SH-SY5Y (cell line): ENCODE results near the gene SLC25A45.

Source experiments
- GATA2 ChIP-seq: IDR thresholded peaks from 2 replicates; pipeline ENCODE4 v1.6.1; 2011; ENCODE audit warnings: mild to moderate bottlenecking, low read depth, low read length
- GATA3 ChIP-seq: IDR thresholded peaks from 2 replicates; pipeline ENCODE4 v1.6.1; 2011; ENCODE audit warnings: low read depth, mild to moderate bottlenecking, low read length, moderate library complexity

Gene SLC25A45

DNA sequence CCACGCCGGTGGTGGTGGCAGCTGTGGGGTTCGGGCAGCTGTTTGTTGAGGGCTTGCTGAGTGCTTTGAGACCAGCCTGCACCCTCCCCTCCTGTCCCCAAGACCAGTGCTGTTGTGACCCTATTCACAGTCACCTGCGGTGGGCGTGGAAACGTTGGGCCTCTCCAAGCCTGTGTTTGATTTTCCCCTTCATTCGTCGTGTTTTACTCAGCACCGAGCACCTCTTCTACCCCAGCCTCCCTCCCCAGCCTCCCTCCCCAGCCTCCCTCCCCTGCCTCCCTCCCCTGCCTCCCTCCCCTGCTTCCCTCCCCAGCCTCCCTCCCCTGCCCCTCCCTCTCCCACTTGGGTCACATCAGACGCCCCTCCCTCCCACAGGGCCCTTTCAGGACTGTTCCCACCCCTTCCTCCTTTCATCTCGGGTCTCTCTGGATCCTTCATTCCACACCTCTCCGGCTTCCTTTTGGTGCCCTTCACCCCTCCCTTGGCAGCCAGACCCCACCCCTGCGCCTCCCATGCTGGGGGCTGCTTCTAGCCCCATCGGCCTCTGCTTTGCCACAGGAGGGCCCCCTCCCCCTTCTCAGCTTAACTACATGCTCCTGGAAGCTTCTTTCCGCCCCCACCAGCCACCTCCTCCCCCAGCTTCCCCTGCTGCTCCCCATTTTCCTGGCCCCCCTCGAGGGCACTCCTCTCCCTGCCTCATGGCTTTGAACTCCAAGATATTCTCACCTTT lies 18.8 kb upstream of the SLC25A45 start:
- no peak for TF ChIP-seq GATA3
- TF ChIP-seq GATA2, result no peak

DNA sequence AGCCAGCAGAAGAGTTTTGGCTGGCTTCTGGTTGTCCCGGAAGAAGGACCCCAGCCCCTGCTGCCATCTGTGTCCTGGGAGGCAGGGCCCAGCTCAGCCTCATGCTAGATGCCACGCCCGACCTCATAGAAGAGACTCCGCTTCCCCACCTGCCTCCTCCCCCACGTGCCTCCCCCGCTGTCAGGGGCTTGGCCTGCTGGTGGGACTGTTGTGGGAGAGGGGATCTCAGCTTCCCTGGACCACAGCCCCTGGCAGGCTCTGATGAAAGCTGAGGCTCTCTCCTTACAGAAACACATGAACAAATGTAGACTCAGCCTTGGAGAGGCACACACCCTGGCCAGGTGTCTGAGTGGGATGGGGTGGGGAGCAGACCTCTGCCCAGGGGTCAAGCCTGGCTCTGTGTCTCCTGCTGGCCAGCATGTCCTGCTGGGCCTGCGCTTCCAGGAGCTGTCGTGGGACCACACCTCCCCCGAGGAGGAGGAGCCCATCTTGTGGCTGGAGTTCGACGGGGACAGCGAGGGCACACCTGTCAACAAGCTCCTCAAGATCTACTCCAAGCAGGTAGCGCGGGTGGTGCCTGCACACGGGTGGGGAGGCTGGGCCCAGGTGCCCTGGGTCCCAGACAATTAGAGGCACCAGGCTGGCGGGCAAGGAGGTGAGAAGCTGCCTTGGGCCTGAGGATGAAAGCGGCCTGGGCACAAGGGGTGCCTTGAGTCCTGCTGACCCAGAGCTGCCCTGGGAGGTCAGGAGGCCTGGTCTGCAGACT lies 18.0 kb upstream of the SLC25A45 start:
- TF ChIP-seq GATA3 (no peak), GATA2 (no peak)

DNA sequence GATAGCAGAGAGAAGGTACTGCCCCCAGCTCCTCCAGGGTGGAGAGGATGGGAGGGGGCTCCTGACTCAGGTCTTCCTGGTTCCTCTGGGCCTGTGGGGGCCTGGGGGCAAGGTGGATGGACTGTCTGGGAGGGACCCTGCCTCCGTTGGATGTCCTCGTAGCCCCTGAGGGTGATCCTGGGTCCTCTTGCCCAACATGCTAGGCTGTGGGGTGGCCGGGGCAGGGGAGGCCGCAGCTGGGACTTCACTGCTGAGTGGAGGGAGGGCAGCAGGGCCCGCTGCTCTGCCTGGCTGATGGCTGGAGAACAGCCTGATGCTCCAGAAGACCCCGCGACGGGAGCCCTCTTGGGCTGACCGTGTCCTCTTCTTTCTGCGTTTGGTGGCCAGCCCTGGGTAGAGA lies 17.4 kb upstream of the SLC25A45 start:
- TF ChIP-seq GATA3 (no peak), GATA2 (no peak)

DNA sequence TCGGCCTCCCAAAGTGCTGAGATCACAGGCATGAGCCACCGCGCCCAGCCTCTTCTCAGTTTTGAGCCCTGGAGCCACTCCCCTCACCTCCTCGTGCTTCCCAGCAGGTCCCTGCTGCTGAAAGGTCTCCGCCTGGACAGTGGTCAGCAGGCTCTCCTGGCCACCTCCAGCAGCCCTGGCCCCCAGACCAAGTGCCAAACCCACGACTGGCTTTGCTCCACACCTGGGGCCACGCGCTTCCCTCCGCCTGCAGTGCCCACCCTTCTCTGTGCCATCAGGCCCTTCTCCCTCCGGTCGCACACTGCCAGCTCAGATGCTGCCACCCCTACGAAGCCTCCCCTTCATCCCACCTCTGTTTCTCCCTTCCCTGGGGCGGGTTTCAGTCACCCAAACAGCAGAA lies 16.8 kb upstream of the SLC25A45 start:
- no peak for TF ChIP-seq GATA3
- no peak for TF ChIP-seq GATA2

DNA sequence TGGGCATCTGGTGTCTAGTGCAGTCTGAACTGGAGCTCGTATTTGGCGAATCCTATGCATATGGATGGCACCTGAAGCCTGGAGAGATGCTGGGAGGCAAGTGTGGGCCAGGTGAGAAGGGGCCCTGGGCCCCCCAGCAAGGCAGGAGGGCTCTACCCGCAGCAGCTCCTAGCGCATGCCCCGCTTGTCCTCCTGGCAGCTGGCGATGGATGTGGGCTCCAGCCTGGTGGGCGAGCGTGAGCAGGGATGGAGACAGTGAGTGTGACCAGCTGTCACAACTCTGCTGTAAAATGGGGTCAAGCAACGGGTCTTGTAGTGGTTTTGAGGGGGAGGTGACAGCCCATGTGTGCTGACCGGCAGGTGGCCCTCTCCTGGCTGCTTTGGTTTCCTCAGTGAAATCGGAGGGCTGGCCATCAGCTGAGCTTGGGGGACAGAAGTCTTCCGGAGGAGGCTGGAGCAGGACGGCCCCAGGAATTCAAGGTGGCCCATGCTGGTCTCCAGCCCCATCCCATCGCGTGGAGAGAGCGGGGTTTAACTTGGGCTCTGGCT lies 16.0 kb upstream of the SLC25A45 start:
- TF ChIP-seq GATA3 (no peak), GATA2 (no peak)

DNA sequence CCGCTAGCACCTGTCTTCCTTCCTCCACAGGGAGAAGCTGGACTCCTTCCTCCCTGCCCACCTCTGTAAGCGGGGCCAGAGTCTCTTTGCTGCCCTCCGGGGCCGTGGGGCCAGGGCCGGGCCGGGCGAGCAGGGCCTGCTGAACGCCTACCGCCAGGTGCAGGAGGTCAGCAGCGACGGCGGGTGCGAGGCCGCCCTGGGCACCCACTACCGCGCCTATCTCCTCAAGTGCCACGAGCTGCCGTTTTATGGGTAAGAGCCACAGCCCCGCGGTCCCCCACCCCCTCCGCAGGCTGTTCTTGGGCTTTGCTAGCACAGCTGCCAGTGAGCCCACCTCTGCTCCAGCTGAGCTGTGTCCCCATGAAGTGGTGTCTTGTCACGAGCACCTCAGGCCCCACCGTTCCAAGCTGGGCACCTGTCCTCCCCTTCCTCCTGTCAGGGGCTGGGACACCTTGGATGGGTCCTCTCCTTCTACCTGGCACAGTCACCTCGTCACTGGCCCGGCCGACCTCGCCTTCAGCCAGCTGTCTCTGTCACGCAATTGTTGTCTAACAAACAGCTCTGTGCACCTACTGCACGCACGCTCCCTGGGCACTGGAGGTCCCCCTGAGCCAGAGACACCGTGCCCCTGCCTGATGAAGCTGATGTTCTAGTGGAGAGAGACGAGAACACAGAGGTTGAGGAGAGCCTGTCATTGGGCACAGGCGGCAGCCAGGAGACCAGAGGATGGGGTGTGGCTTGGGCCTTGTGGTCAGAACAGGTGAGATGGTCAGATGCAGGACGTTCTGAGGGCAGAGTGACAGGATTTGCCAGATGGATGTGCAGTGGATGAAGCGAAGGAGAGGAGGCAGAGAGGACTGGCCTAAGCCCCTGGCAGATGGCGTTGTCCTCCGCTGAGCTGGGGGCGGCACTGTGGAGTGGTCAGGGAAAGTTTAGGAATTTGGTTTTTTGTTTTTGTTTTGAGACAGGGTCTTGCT lies 14.6 kb upstream of the SLC25A45 start:
- TF ChIP-seq GATA3, result no peak
- TF ChIP-seq GATA2, result no peak

DNA sequence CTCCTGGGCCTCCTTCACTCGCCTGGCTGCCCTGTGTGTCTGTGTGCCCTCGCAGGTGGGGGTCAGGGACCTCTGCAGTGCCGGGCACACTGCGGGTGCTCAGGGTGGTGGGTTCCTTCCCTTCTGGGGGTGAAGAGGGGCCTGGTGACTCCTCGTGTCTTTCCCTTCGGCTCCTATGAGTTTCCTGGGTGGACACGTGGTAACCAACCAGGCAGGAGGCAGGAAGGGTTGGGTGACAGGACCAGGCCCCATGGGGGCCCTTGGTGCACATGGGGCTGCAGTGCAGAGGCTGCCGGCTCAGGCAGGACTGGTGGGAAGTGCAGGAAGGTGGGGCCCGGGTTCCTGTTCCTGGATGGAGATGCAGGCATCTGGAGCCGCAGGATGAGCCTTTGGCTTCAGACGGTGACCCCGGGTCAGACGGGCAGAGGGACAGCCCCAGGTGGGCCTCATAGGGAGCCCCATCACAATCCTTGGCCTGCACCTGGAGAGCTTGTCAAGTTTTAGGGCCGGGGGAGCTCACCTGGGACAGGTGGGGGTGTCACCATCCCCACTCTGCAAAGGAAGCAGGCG lies 13.6 kb upstream of the SLC25A45 start:
- TF ChIP-seq GATA2, result no peak
- no peak for TF ChIP-seq GATA3

DNA sequence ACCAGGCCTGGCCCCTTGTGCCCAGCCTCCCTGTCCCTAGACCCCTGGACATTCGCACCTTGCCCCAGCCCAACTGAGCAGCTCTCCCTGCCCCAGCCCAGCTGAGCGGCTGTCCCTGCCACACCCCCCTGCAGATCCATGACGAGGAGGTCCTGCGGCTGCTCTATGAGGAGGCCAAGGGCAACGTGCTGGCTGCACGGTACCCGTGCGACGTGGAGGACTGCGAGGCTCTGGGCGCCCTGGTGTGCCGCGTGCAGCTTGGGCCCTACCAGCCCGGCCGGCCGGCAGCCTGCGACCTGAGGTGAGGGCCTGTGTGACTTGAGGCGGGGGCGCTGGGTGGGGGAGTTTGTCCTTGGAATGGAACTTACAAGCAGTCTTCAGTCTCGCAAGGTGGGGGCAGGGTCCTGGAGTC lies 11.7 kb upstream of the SLC25A45 start:
- no peak for TF ChIP-seq GATA3
- no peak for TF ChIP-seq GATA2

DNA sequence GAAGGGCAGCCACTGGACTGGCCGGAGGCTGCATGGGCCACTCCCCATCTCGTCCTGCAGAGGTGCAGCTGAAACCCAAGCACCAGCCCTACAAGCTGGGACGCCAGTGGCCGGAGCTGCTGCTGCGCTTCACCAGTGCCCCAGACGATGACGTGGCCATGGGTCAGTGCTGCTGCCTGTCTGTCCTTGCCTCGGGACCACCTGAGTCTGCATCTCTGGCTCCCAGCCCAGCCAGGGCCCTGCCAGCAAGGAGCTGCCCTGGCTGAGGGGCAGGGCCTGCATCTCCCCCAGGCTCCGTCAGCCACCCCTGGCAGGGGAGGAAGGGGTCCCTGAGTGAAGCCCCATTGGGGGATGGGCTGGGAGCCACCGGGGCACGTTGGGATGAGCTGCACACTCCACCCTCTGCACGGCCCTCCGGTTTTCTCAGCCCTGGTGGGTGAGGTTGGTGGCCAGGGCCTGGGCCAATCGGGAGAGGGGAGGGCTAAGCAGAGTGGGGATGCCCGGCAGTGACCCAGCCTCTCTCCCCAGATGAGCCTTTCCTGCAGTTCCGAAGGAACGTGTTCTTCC lies 11.2 kb upstream of the SLC25A45 start:
- TF ChIP-seq GATA2 (no peak), GATA3 (no peak)

DNA sequence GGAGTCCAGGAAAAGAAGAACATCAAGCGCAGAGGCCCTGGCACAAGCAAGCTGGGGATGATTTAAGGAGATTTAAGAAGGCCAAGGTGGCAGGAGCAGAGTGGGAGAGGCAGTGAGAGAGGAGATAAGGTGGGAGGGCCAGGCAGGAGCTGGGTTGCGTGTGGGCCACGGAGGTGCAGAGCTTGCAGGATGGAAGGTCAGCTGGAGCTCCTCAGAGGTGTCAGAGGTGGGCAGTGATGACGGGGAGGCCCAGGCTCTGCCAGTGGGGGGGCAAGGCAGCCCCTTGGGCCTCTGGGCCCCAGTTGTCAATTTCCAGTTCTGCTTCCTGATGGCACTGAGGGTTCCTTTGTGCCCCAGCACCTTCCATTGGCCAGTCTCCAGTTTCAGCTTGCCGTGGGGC lies 10.5 kb upstream of the SLC25A45 start:
- no peak for TF ChIP-seq GATA3
- no peak for TF ChIP-seq GATA2

DNA sequence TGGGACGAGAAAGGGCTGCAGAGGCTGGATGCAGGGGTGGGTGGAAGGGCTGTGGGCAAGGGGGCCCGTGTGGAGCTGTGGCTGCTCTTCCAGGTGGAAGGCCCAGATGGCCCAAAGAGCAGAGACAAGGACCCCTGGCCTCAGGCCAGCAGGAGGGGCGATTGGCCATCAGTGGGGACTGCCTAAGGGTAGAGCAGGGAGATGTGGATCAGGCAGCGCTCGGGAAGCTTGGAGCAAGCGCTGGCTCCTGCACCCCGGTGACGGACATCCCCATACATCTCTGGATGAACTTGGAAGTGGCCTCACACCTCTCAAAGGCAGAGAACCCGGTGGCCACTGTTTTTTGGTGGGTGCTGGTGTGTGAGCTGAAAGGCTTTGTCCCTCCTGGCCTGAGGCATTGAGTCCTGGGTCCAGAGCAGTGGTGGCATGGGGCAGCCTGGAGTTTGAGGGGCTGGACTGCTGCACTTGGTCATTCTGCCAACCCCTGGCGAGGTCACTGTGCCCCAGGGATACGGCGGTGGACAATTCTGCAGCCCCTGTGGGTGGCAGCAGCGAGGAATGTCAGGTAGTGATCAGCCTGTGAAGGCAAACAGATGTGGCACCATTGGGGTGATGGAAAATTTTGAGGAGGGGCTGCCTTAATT lies 9.9 kb upstream of the SLC25A45 start:
- TF ChIP-seq GATA3 (no peak), GATA2 (0 out of 2 replicates have a peak, but pooled peaks have one; percentile 46)

DNA sequence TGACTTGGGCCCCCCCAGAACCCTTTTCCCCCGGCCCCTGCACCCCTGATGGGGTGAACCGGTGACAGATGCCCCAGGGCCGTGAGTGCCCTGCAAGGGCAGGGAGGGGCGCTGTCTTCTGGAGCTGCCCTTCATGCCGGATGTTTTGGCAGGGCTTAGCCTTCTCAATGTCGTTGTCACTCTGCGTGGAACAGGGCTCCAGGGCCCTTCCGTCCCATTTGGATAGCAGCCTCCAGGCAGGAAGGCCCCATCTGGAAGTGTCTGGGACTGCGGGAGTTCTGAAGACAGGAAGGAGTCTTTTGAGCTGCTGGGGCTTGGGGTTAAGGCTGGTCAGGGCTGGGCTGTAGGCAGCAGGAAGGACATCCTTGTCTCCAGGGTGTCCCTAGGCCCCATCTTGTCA lies 8.6 kb upstream of the SLC25A45 start:
- TF ChIP-seq GATA2, result no peak
- no peak for TF ChIP-seq GATA3
